ENCODE data around the gene TGIF1.

Gene TGIF1

DNA sequence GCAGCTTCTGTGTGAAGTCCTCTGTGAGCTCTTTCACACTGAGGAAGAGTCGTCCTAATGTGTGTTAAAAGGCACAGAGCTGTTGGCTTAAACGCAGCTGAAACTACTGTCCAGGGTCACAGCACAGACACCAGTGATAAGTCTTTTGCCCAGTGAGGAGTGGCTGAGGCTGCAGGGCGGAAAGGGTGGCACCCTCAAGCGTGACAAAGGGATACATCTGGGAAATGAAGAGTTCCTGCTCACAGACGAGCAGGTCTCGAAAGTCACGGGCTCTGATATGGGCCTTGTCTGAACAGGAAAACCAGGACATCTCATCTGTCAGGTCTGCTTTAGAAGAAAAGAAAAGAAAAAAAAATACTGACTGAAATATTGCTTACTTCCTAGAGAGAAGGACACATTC, 36.5 kb downstream of the TGIF1 start:
- no peak for DNase-seq

DNA sequence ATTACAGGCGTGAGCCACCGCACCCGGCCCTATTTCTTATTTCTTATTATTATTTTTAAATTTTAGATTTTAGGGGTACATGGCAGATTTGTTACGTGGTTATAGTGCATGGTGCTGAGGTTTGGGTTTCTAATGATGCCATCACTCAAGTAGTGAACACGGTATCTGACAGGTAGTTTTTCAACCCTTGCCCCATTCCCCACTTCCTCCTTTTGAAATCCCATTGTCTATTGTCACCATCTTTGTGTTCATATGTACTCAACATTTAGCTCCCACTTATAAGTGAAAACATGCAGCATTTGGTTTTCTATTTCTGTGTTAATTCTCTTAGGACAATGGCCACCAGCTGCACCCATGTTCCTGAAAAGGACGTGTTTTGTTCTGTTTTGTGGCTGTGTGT, 39.5 kb downstream of the TGIF1 start:
- no peak for DNase-seq

DNA sequence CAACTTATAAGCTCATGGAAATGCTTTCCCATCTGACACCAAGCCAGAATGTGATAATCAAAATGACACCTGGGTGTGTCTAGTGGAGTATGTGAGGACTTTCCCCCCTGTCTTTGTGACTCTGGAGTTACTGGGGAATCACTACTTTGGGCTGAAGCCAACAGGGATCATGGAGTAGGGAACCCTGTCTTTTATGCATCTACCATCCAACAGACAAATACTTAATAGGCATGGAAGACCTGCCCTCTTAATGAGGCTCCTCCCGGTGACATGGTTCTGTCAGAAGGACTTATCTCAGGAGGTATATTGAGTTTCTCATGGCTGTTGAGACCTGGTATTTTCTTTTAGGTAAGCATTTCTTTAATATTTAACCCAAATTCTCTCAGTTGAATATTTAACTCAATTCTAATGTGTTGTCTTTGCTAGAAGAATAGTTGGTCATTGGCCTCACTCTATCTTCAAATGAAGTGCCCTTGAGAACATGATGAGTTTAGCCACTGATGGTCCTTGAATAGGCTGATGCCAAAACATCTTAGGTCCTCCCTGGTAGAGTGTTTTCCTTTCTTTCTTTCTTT, 42.1 kb downstream of the TGIF1 start:
- DNase-seq, result no peak

DNA sequence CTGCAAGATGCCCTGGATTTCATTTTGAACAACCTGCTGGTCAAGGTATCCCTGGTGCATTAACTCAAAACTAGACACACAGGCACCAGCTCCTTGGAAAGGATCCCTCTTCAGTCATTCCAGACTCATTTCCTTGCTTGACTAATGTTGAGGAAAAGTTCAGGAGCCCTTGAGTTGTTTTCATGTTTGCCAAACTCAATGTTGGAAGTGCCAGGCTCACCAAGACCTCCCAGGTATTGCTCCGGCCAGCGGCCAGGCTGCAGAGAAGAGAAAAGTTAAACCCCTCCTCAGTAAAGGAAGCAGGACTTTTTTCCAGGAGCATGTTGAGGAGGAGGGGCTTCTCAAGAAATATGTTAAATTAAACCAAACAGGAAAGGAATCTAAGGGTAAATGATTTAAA, 42.7 kb downstream of the TGIF1 start:
- DNase-seq, result no peak

DNA sequence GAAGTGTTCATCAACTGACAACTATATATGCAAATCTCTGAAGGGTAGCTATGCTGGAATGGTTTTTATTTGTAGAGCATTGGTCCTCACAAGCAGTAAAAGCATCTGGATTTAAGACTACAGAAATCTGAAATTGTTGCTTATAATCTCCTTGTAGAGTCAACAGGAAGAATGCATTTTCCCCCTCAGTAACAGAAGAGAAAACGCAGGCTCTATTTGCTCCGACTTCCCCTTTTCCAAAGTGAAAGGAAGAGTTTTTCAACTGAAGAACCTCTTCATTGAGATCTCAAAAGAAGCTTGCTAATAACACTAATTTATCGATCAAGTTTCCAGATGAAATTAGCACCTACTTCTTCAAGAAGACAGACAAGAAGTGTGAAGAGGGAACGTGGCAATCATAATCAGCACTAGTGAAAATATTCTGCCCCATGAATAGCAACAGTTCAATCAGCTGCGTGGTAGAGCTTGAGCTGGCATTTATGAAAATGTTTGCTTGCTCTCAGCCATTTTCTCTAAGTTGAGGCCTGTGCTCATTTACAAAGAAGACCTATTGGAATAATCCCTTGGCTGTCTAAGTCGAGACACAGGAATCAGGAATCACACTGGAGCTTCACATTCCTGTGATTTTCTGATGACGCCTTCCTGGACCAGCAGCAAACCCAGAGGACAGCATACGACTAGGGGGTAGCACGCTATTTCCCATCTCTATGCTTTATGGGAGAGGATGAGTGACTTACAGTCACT, 43.7 kb downstream of the TGIF1 start:
- DNase-seq, result no peak

DNA sequence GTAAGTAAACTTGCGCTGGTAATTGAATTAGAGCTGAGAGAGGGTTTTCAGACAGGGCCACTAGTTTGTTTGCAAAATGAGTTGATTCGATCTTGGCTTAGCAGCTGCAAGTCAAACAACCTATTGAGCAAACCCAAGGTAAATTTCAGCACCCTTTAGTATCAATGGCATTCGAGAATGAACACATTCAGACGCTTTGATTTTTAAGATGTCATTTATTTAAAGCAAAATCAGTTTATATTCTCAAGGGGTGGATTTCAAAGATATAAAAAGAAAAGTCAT, 44.2 kb downstream of the TGIF1 start:
- no peak for DNase-seq

DNA sequence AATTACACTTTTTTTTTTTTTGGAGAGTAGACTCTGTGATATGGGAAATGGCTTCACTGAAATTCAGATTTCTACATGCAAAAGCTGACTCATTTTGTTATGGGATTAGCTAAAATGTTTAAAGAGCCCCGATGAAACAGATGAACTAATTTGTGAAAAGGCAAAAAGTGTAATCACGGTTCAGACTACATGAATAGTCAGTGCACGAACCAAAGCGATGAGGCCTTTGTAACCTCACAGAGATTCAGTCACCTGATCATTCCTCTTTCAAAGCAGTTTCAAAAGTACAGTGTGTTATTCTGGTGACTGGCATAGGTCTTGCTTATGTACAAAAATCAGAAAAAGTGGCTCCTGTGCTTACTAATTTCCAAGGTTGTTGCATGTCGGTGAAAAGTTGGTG, 44.6 kb downstream of the TGIF1 start:
- DNase-seq, result no peak

DNA sequence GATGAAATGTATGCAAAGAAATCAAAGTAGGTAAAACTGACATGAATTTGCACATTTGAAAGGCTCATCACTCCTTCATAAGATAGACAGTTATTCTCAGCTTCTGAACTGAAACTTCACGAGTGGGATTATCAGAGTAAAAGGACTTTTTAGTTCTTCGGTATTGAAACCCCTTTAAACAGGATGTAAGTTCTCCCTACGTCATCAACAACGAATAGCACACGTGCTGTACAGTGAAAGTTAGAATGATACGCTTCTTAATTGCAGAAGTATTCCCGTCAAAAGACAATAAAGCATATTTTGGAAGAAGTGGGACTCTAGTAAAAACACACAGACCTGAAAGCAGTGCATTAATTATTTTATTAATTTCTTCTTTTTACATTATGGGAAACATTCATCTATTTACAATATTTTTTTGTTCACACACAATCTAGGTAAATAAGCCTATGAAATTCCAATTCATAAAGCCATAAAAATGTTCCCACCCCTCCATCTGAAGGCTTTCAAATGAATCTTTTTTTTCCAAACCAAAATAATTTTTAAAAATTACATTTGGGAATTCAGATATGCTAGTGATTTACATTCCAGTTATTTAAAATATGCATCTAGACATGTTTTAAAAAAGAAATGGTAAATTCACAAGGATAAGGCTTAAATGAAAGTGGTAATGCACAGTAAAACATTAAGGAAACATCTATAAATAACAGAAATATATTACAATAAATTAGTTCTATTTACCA, 45.9 kb downstream of the TGIF1 start:
- DNase-seq, result no peak

DNA sequence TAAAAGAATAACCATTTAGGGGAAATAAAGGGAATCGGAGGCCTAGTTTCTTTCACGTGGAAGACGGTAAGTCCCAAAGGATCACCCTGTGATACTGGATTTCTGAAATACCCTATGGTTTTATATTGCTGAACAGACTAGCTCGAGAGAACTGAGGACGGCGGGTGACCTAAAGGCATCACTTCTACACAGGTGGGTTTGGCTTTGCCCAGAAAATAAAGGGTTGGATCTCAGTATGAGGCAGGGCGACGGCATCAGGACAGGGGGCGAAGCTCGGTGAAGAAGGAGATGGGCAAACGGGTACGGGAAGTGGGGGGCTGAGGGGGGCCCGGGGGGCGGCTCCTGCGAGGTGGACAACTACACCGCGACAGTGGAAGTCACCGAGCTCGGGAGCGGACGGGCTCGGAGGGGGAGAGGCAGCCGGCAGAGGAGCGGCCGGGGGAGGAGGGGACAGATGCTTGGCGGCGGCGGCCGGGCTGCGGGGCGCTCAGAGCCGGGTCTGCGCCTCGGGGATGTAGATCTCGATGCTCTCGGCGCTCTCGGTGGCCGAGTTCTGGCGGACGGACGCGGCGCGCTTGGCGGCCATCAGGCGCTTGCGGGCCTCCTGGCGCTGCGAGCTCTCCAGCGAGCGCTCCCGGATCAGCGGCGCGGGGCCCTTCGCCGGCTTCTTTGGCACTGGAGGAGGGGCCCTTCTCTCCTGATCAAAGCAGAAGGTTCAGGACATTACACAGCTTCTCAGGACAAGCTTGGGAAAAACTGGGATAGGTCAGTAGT, 48.9 kb downstream of the TGIF1 start:
- no peak for DNase-seq

DNA sequence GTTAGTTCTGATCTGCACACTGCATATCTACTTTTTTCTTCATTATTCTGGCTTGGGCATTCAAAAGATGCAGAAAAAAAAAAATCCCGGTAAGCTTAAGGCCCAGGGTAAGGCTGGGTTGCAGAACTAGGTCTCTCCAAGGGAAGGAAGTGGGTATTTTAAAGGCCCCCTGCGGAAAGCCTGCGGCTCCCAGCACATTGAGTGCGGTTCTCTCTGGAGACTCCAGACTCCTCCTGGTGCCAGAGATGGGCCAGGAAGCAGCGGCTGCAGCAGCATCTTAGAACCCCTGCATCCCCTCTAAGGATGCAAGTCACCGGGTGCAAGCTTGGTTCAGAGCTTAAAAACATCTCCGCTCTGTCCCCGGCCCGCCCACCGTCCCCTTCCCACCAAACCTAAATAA, 49.5 kb downstream of the TGIF1 start:
- DNase-seq, result no peak

DNA sequence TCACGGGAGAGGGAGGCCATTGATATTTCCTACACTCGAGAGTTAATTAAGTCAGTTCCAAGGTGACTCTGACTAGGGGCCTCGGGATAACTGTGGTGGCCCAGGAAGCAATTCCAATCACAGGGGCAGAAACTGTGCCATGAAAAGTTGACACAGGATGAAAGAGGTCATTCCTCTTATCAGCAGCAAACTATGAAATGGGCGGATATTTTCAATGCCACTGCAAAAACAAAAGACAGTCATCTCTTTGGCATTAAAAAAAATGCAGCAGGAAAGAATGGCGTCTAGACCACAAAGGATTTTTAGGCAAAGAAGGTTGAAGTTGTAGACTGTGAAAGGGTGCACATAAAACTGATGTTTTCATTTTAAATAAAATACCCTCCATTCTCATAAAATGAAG, 50.0 kb downstream of the TGIF1 start:
- no peak for DNase-seq

DNA sequence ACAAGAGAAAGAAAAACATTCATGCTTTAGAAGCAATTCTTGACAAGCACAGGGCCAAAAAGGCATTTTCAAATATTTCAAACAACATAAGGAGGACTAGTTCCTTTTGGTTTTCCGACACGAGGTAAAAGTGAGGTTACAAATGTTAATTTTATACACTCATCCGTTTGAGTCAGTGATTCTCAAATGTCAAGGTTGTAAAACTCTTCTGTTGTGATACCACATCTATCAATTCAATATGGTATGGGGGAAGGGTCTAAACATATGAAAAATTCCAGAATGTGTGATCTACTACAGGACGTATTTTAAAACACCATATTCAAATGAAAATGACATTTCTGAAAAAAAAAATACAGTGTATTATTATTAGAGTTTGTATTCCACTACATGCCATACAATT, 52.7 kb downstream of the TGIF1 start:
- no peak for DNase-seq

DNA sequence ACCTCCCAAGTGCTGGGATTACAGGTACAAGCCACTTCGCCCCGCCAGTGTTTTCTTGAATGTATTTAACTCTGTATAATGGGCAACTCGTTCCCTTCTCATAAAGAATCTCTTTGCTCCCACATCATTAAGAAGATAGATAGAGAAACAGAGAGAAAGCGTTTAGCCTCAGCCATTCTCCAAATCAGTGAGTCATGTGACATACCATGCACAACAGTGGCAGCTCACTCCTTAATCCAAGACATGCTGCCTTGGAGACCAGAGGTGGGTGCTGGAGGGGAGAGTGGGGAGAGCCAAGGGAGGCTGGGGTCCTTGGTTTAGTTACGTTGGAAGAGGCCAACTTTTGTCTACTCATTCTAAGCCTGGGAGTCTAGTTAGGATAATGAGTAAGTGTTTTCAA, 54.7 kb downstream of the TGIF1 start:
- no peak for DNase-seq

DNA sequence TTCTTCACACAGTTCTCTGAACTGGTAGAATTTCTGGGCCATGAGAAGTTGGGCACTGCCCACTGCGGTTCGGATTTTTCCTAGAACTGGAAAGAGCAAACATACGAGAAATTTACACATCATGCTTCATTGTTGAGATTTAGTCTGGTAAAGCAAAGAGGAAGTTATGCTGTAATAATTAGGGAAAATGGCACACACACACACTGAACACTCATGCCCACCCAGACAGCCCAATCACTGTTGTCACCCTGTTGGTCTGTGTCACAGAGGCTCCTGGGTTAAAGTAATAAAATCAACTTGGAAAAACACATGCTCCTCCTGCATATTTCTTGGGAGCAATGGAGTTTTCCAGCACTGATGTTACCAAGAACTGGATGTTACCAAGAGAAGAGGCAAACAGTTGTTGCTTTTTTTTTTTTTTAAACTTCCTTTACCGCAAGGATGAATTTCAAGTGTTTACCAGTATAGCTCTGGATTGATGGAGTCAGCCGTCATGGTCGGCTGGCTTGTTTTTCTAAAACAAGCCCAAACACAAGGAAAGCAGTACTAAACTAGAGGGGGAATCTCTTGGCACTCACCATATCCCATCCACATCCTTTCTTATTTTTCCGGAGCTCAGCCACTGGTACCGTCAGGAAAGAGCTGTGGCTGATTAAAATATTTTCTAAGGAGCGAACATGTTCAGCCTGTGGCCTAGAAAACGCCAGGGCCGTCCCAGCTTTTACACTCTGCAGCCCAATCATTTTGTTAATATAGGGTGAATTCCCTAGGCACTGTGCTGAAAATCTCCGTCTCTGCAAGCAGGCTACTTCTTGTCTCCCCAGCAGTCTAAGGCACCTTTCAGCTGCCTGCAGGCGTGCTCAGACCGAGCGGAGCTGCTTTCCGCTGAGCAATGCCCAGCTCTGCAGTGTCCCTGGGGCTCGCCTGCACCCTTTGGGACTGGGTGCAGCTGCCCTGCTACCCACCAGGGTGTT, 58.9 kb downstream of the TGIF1 start:
- DNase-seq, result no peak

Data from NCI-H1417 treated with DMSO at 0.1 percent for 48 hours (cell line).